ENCODE data around the gene LCP1. TPM values are rescaled to one million over a fixed set of nuclear protein-coding genes. Genes with fewer than 3 reads are reported as not detected.

The LCP1 gene
- total RNA-seq, 4 donors from 2014 or later: 55.9 to 517 (median 110) TPM

DNA sequence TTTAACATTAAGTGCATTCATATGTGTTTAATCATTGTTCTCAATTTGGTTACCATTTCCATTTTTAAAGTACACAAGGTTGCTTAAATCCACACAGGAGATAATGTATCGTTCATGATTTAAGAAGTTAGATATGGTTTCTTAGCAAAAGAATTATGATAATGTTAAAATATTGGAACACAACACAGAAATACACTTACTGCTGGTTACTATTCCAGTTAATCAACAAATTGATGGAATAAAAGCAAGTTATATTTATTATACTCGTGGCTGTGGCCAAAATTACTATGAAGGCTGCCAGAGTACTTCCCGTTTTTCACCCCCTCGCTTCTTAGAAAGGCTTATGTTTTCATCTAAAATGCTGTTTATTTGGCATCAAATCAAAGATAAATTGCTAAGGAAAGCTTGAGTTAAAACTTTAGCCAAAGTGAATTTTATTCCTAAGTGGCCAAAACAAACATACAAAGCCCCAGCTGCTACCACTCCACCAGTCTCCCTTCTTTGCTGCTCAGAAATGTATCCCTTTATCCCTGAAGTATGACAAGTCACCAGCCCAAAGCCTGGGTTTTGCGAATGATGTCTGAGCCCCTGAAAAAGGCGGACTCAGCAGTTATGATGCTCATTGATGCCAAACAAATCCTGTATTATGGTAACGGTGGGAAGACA lies 27.7 kb downstream of the LCP1 start:
- TF ChIP-seq, protein P1, sequence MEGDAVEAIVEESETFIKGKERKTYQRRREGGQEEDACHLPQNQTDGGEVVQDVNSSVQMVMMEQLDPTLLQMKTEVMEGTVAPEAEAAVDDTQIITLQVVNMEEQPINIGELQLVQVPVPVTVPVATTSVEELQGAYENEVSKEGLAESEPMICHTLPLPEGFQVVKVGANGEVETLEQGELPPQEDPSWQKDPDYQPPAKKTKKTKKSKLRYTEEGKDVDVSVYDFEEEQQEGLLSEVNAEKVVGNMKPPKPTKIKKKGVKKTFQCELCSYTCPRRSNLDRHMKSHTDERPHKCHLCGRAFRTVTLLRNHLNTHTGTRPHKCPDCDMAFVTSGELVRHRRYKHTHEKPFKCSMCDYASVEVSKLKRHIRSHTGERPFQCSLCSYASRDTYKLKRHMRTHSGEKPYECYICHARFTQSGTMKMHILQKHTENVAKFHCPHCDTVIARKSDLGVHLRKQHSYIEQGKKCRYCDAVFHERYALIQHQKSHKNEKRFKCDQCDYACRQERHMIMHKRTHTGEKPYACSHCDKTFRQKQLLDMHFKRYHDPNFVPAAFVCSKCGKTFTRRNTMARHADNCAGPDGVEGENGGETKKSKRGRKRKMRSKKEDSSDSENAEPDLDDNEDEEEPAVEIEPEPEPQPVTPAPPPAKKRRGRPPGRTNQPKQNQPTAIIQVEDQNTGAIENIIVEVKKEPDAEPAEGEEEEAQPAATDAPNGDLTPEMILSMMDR (IDR thresholded peaks at IDR 0.05; ENCODE audit: low read depth): no peak

DNA sequence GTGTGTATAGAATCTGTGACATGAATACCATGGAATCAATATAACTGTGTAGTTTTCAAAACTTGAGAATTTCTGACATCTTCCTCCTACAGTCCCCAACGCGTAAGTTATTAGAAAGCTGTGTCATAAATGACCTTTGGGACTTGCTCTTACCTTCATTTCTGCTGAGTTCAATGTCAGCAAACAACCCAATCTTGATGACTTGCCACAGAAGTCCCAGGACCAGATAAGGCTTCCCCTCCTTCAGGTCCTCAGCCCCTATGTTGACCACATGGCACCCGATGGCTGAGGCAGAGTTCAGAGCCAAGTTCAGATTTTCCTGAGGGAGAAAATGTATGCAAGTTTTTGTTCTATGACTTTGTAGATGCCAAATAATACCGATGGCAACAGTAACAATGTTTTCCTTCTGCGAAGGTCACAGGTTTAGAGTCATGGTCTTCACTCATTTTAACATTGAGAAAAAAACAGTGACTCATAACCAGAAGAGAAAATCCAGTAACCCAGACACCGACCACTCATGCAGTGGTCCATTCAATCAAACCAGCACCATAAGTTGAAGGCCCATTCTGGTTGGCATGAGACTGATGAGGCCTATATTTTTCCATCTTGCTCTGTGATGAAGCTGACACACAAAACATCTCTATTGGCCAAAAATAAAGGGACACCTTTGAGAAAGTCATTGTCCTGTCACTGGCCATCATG lies 29.2 kb downstream of the LCP1 start:
- TF ChIP-seq, protein P1 (IDR thresholded peaks at IDR 0.05; ENCODE audit: low read depth): no peak

DNA sequence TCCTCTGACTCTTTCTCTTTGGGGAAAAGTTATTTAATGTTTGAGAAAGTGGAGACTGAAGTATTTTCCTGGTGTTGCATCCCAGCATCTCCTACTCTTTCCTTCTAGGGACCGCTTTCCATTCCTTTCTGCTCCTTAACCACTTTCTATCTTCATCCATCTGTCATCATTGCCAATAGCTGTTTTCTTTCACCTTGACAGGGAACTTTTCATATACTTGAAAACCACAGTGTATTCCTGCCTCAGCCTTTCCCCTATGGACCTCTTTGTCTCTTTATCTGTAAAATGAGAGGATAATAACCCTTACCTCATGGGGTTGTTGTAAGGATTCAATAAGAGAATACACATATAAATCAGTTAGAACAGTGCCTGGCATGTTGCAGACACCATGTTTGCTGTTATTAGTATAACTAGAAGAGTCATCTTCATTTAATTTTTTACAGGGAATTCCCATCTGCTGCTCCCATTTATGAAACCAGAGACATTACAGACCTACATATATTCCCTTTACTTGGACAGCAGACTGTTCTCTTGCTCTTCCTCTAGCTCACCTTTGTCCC lies 31.8 kb downstream of the LCP1 start:
- TF ChIP-seq, protein P1 (IDR thresholded peaks at IDR 0.05; ENCODE audit: low read depth): no peak

DNA sequence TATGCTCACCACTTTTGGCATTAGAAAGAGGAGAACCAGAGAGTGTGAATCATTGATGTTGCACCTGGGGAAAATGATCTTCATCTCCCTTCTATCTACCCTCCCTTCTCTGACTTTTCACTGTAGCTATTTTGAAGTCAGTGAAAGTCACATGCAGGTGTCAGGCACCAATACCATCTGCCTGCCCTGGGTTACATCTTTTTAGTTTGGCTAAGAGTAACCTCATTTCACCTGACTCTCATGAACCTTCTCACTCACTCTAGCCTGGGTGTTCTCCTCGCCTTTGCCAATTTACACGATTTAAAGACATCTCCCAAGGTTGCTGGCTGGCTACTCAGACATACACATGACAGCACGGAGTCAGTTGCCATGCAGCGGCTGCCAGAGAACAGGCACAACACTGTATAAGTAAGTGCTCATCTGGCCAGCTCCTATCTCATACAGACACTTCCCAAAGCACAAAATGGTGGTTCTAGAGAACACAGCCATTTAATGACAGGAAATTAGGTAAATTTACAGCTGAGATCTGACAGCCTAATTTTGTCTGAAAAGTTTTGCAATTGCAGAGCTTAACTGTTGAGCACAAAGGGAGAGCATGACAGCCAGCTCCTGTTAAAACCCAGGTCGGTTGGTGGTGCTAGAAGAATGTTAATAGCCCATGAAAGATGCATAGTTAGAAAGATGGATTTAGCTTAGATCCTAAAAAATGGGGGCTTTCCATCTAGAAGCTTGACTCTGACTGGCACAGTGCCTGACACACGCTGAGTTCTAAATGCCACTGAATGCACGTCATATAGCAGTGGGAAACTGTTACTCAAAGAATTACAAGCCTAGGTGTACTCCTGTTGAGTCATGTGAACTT lies 32.5 kb downstream of the LCP1 start:
- TF ChIP-seq, protein P1 (IDR thresholded peaks at IDR 0.05; ENCODE audit: low read depth): no peak

DNA sequence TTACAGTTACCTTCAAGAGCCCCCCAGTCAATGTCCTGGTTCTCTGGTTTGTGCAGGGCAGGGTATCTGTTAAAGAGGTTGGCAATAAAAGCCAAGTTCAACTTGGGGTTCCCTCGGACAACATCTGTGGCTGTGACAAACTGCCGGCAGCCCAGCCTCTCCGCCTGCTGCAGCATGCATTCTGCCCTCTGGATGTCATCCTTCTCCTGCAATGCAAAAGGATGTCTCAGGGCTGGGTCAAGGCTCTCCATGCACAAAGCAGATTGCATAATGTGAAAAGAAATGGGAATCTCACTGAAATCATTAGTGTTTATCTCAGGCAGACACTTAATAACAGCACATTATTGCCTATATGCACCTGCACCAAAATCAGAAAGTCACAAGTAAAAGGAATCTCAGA lies 35.1 kb downstream of the LCP1 start:
- TF ChIP-seq, protein P1 (IDR thresholded peaks at IDR 0.05; ENCODE audit: low read depth): no peak

DNA sequence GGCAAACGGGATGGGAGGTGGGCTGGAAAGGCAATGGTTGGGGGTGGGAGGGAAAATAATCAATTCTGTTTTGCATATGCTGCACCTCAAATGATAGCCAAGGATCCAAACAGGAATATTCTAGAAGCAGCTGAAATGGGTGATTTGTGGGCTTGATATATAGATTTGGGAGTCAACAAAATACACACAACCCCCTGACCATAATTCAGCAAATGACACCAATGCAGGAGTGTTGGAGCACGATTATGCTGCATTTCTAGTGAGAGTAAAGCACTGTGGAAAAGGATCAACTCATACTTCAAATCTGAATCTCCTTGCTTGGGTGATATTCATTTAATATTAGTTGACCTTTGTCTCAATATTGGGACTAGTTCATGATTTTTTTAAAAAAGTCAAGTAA lies 36.0 kb downstream of the LCP1 start:
- TF ChIP-seq, protein P1 (IDR thresholded peaks at IDR 0.05; ENCODE audit: low read depth): no peak

Data from subcutaneous adipose tissue (tissue), 4 donors.